Measurements from ENCODE around the gene PDE4D. TPM values are rescaled to one million over a fixed set of nuclear protein-coding genes. Genes with fewer than 3 reads are reported as not detected.

The PDE4D gene
- total RNA-seq, 1 experiment from 2014 or later, result 2.1 TPM

DNA sequence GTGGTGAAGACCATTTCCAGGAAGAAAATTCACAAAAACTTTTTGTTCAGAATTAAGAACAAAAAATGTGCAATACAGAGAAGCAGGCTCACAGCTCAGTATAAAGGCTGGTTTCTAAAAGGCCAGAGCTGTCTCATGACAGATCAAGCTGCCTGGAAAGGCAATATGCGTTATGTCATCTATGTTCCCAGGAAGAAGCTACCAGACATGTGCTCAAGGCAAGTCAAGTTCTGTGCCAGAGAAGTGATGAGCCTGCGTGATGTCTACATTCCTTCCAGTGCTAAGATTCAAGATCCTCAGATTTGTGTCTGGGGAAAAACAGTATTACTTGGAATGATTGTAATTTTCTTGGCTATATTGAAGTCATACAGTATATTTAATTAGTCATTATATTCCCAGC lies 104.3 kb downstream of the PDE4D start:
- Histone ChIP-seq H3K79me2 (ENCODE audit: insufficient read depth, low read length) (no peaks in the 10 kb centered on the region), H3K4me1 (ENCODE audit: insufficient read depth, low read length) (no peaks in the 10 kb centered on the region; the same call in none of the 2 replicates), H3K14ac (ENCODE audit: insufficient read depth, low read length) (no peak overlapping the region), H2BK20ac (ENCODE audit: low read depth, low read length, poor library complexity, severe bottlenecking) (no peak overlapping the region), H2BK15ac (ENCODE audit: low read depth, low read length) (no peak overlapping the region), H2BK120ac (ENCODE audit: low read depth, low read length, poor library complexity, severe bottlenecking) (no peak overlapping the region), H4K91ac (ENCODE audit: insufficient read length, low read depth, low read length) (no peak overlapping the region), H3K9ac (ENCODE audit: extremely low read depth, insufficient read length, low read length) (no peak overlapping the region), H3K79me1 (ENCODE audit: insufficient read depth, low read depth, low read length, poor library complexity, severe bottlenecking) (no peaks in the 10 kb centered on the region), H4K20me1 (ENCODE audit: control insufficient read depth, insufficient read depth, insufficient read length) (no peaks in the 10 kb centered on the region), H3K27me3 (ENCODE audit: insufficient read depth, low read length) (no peaks in the 10 kb centered on the region), H3K27ac (ENCODE audit: insufficient read length, low read depth, low read length) (no peak overlapping the region), H3K56ac (ENCODE audit: insufficient read length, low read depth, low read length) (no peak overlapping the region), H3K9me3 (ENCODE audit: control insufficient read depth, low read depth, low read length) (no peaks in the 10 kb centered on the region), H4K5ac (ENCODE audit: insufficient read length, low read depth, low read length) (no peak overlapping the region), H3T11ph (ENCODE audit: low read length) (no peak overlapping the region), H4K8ac (replicated peaks; ENCODE audit: insufficient read length, low read depth, low read length) (no peak overlapping the region), H2AK5ac (ENCODE audit: insufficient read length, low read length) (no peak overlapping the region), H3K4ac (ENCODE audit: low read depth, low read length) (no peak overlapping the region), H2BK12ac (ENCODE audit: insufficient read length, low read depth, low read length) (no peak overlapping the region), H3K23ac (ENCODE audit: insufficient read length, low read depth, low read length) (no peak overlapping the region), H2AFZ (ENCODE audit: low read length) (no peak overlapping the region), H3K18ac (ENCODE audit: insufficient read length, low read depth, low read length) (no peak overlapping the region), H3K4me2 (ENCODE audit: insufficient read depth, insufficient read length, low read length) (no peak overlapping the region), H2BK5ac (ENCODE audit: insufficient read length, low read length) (no peak overlapping the region), H3K23me2 (ENCODE audit: insufficient read length, low read depth, low read length, poor library complexity, severe bottlenecking) (no peaks in the 10 kb centered on the region)
- Mint-ChIP-seq H3K4me1 (peaks cover 8 to 10% of the 10 kb centered on the region in 2 experiments), H3K36me3 (ENCODE audit: insufficient read depth in 1 of 3, low read depth in 3 of 3) (no peaks in the 10 kb centered on the region), H3K27ac (no peak overlapping the region), H3K27me3 (ENCODE audit: low read depth) (no peaks in the 10 kb centered on the region), H3K4me3 (no peak overlapping the region), H3K9me3 (no peaks in the 10 kb centered on the region)
- TF ChIP-seq, protein P1, sequence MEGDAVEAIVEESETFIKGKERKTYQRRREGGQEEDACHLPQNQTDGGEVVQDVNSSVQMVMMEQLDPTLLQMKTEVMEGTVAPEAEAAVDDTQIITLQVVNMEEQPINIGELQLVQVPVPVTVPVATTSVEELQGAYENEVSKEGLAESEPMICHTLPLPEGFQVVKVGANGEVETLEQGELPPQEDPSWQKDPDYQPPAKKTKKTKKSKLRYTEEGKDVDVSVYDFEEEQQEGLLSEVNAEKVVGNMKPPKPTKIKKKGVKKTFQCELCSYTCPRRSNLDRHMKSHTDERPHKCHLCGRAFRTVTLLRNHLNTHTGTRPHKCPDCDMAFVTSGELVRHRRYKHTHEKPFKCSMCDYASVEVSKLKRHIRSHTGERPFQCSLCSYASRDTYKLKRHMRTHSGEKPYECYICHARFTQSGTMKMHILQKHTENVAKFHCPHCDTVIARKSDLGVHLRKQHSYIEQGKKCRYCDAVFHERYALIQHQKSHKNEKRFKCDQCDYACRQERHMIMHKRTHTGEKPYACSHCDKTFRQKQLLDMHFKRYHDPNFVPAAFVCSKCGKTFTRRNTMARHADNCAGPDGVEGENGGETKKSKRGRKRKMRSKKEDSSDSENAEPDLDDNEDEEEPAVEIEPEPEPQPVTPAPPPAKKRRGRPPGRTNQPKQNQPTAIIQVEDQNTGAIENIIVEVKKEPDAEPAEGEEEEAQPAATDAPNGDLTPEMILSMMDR (conservative IDR thresholded peaks at IDR 0.05), result no peak
- DNase-seq, result no peak
- no CpG with 5 or more reads among the region's 2 CpGs for WGBS (ENCODE audit: extremely low coverage, insufficient read length, low lambda C conversion rate)
